Mesothelial cell of epicardium (in vitro differentiated cells): Measurements from ENCODE around the gene CDON. TPM values are rescaled to one million over a fixed set of nuclear protein-coding genes. Genes with fewer than 3 reads are reported as not detected.

Experiments
- DNase-seq, 2 experiments: peaks; one replicate each; pipeline ENCODE4 v3.0.0; 2021; ENCODE audit warnings: low spot score in 2 of 2; ENCODE audit not compliant: unreplicated experiment in 2 of 2
- H3K27ac Mint-ChIP-seq: 2 replicates; pipeline ENCODE4 v1.8.0; 2021; ENCODE audit warnings: mixed read lengths
- H3K27me3 Mint-ChIP-seq: 2 replicates; pipeline ENCODE4 v1.8.0; 2021; ENCODE audit warnings: low read depth, mixed read lengths
- H3K36me3 Mint-ChIP-seq: 2 replicates; pipeline ENCODE4 v1.8.0; 2021; ENCODE audit warnings: mixed read lengths
- H3K4me1 Mint-ChIP-seq: 2 replicates; pipeline ENCODE4 v1.8.0; 2021; ENCODE audit warnings: mixed read lengths
- H3K4me3 Mint-ChIP-seq: 2 replicates; pipeline ENCODE4 v1.8.0; 2021; ENCODE audit warnings: mild to moderate bottlenecking, moderate library complexity, mixed read lengths
- H3K9me3 Mint-ChIP-seq: 2 replicates; pipeline ENCODE4 v1.8.0; 2021; ENCODE audit warnings: mixed read lengths
- total RNA-seq: library from RNA; stranded (reverse); gene quantifications from 3 replicates; pipeline ENCODE4 v1.2.1, GENCODE V29; 2021
- TF ChIP-seq, protein P1 (sequence below): fragments of 200-600 bp; sonication (generic); IDR thresholded peaks from one replicate; pipeline ENCODE4 v1.5.0; 2021; ENCODE audit warnings: antibody characterized with exemption; ENCODE audit not compliant: unreplicated experiment

Gene CDON
- total RNA-seq, 1 donor from 2014 or later, result 165 TPM

DNA sequence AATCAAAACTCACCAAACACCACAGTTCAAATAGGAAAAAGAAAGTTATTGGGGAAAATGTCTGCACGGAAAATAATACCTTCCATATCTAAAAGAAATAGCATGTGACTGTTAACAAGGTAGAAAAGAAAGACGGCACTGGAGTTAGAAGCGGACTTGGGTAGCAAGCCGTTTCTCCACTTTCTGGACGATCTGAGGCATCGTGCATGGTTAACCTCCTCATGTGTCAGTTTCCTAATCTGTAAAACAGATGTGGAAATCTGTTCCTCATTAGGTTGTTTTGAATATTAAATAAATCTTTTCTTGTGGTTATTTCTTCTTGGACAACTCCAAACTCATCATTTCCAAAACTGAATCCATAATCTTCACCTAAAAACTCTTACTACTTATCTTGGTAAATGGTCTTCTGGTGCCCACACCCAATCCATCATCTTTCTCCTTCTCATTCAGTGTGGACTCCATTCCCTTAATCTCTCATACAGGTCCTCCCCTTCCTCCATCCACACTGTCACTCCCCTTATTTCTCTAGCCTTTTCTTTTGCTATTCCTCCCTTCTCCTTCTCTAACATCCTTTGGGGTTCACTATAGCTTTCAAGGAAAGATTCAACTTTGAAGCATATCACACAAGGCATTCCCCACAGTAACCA is 63.3 kb downstream of the CDON start:
- no peak for DNase-seq
- TF ChIP-seq, protein P1, sequence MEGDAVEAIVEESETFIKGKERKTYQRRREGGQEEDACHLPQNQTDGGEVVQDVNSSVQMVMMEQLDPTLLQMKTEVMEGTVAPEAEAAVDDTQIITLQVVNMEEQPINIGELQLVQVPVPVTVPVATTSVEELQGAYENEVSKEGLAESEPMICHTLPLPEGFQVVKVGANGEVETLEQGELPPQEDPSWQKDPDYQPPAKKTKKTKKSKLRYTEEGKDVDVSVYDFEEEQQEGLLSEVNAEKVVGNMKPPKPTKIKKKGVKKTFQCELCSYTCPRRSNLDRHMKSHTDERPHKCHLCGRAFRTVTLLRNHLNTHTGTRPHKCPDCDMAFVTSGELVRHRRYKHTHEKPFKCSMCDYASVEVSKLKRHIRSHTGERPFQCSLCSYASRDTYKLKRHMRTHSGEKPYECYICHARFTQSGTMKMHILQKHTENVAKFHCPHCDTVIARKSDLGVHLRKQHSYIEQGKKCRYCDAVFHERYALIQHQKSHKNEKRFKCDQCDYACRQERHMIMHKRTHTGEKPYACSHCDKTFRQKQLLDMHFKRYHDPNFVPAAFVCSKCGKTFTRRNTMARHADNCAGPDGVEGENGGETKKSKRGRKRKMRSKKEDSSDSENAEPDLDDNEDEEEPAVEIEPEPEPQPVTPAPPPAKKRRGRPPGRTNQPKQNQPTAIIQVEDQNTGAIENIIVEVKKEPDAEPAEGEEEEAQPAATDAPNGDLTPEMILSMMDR, result no peak
- H3K27me3 Mint-ChIP-seq, result no peaks in the 10 kb centered on the region
- peaks cover 63% of the 10 kb centered on the region for H3K36me3 Mint-ChIP-seq
- no peak overlapping the region for H3K4me3 Mint-ChIP-seq
- H3K9me3 Mint-ChIP-seq, result no peaks in the 10 kb centered on the region
- H3K4me1 Mint-ChIP-seq, result peaks cover 3% of the 10 kb centered on the region
- H3K27ac Mint-ChIP-seq, result peak overlapping the region; percentile 2

DNA sequence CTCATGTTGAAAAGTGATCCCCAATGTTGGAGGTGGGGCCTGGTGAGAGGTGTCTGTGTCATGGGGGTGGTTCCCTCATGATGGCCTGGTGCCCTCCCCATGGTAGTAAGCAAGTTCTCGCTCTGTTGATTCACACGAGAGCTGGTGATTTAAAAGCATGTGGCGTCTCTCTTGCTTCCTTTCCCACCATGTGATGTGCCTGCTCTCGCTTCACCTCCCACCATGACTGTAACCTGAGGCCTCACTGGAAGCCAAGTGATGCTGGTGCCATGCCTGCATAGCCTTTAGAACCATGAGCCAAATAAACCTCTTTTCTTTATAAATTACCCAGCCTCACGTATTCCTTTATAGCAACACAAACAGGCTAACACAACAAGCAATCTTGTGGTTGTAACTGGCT is 64.4 kb downstream of the CDON start:
- H3K27me3 Mint-ChIP-seq, result no peaks in the 10 kb centered on the region
- peaks cover 67% of the 10 kb centered on the region for H3K36me3 Mint-ChIP-seq
- TF ChIP-seq, protein P1, result no peak
- DNase-seq, result no peak
- peaks cover 3% of the 10 kb centered on the region for H3K4me1 Mint-ChIP-seq
- H3K4me3 Mint-ChIP-seq, result no peak overlapping the region
- H3K9me3 Mint-ChIP-seq, result no peaks in the 10 kb centered on the region
- H3K27ac Mint-ChIP-seq, result no peak overlapping the region

DNA sequence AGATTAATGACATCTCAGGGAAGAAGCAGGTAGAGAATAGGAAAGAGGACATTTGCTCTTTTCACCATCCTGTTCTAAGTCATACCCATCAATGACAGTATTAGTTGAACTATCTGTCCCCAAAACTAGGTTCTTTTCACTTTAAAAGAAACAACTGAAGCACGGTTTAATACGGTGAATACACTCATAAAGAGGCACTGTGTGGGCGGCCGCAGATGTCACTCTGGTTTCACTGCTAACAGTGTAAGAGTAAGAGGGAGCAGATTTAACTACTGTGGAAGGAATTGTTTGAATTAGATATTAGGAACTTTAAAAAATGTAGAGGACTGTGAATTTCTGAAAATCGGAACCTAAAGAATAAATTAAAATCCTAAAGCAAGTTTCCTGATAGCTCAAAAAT is 67.4 kb downstream of the CDON start:
- DNase-seq, result no peak
- H3K27me3 Mint-ChIP-seq, result no peaks in the 10 kb centered on the region
- no peaks in the 10 kb centered on the region for H3K9me3 Mint-ChIP-seq
- peaks cover 12% of the 10 kb centered on the region for H3K4me1 Mint-ChIP-seq
- H3K27ac Mint-ChIP-seq, result no peak overlapping the region
- H3K4me3 Mint-ChIP-seq, result no peak overlapping the region
- TF ChIP-seq, protein P1, result no peak
- H3K36me3 Mint-ChIP-seq, result peaks cover 55% of the 10 kb centered on the region

DNA sequence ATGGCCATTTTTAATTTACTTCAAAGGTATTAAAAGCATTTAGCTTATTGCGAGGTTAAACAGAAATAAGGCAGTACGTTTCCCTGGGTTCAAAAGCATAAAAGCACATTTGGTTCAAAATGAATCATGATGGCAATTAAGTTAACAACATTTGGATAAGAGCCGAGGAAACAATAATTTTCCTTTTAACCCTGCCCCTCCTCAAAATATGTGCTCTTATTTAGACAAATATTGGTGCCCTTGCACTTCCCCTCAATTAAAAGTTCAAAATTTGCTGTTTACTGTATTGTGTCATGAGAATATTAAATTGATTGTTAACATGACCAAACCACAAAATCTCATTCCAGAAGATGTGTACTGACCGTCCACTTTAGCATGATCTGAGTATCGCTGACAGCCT is 68.2 kb downstream of the CDON start:
- Mint-ChIP-seq H3K27me3 (no peaks in the 10 kb centered on the region), H3K4me1 (peaks cover 17% of the 10 kb centered on the region), H3K36me3 (peaks cover 54% of the 10 kb centered on the region), H3K27ac (no peak overlapping the region), H3K9me3 (no peaks in the 10 kb centered on the region), H3K4me3 (no peak overlapping the region)
- DNase-seq, result no peak
- TF ChIP-seq, protein P1, result no peak

DNA sequence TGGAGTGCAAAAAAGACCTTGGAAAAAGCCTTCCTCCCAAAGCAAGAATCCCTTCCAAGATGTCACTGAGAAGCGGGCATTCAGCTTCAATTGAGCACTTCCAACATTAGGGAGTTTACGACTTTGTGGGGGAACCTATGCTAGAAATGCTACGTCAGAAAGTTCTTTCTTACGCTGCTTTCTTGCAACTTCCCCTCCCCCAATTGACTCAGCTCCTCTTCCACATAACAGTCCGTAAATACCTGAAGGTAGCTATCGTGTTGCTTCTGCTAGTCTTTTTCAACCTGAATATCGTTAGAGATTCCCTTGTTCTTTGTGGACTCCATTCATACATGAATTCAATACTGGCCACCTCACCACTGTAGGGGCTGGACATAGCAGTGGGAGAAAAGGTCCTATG is 69.8 kb downstream of the CDON start:
- no peaks in the 10 kb centered on the region for H3K9me3 Mint-ChIP-seq
- H3K4me3 Mint-ChIP-seq, result no peak overlapping the region
- no peak overlapping the region for H3K27ac Mint-ChIP-seq
- no peaks in the 10 kb centered on the region for H3K27me3 Mint-ChIP-seq
- peaks cover 16% of the 10 kb centered on the region for H3K4me1 Mint-ChIP-seq
- TF ChIP-seq, protein P1, result no peak
- H3K36me3 Mint-ChIP-seq, result peaks cover 48% of the 10 kb centered on the region
- no peak for DNase-seq

DNA sequence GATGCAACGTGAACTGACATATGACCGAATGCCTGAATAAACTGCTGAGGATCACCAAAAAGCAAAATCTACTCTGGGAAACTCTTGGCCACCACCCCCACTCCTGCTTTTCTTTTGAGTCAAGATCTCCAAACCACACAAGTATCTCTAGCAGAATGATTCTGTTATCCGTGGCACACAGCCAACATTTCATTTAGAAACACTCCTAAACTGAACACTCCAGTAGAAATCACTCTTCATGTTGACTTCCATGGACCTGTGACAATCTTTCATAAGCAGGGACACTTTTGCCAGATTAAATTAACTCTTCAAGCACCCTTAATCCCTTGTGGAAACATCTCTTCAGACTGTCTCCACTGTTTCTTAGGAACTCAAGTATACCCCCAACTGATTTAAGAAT is 72.4 kb downstream of the CDON start:
- Mint-ChIP-seq H3K4me1 (peaks cover 20% of the 10 kb centered on the region), H3K36me3 (peaks cover 53% of the 10 kb centered on the region), H3K27me3 (no peaks in the 10 kb centered on the region), H3K9me3 (no peaks in the 10 kb centered on the region), H3K27ac (peak overlapping the region; percentile 8), H3K4me3 (no peak overlapping the region)
- TF ChIP-seq, protein P1, result no peak
- no peak for DNase-seq
